ENCODE data around the gene USP9X.
A peak's percentile ranks its signal among the peaks of the same experiment; 100 is the strongest.
"Not testable (repeated sequence)": the region's sequence is repeated elsewhere in the genome, so short reads cannot be mapped to it uniquely, and the experiment has no call there.

Gene USP9X

DNA sequence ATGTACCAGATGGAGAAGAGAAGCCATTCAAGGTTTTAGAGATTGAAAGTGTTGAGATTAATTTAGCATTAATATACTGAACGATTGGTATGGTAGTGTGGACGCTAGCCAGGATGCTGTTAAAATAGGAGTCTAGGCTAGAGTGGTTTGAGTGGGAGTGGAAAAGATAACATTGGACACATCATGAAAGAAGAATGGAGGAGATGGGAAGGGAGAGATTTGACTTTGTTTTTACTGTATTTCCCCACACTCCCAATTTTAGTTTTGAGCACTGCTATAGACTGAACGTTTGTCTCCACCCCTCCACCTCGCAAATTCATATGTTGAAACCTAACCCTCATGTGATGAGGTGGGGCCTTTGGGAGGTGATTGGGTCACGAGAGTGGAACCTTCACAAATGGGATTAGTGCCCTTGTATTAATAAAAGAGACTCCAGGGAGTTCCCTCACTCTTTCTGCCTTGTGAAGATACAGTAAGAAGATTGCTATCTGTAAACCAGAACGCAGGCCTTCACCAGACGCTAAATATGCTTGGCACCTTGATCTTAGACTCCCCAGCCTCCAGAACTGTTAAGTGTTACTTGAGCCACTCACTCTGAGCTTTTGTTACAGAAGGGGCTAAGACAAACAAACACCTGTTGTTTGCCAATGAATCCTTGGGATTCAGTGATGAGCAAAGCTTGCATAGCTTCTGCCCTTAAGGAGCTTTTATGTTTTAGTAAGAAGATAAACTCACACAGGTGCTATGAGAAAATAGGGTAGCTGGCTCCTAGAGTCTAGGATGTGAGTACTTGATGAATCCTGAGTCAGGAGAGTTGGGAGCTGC is 25.8 kb downstream of the USP9X start:
- TF ChIP-seq ZFX (IDR thresholded peaks at IDR 0.05) = no peak
- TF ChIP-seq, protein P1, sequence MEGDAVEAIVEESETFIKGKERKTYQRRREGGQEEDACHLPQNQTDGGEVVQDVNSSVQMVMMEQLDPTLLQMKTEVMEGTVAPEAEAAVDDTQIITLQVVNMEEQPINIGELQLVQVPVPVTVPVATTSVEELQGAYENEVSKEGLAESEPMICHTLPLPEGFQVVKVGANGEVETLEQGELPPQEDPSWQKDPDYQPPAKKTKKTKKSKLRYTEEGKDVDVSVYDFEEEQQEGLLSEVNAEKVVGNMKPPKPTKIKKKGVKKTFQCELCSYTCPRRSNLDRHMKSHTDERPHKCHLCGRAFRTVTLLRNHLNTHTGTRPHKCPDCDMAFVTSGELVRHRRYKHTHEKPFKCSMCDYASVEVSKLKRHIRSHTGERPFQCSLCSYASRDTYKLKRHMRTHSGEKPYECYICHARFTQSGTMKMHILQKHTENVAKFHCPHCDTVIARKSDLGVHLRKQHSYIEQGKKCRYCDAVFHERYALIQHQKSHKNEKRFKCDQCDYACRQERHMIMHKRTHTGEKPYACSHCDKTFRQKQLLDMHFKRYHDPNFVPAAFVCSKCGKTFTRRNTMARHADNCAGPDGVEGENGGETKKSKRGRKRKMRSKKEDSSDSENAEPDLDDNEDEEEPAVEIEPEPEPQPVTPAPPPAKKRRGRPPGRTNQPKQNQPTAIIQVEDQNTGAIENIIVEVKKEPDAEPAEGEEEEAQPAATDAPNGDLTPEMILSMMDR (conservative IDR thresholded peaks at IDR 0.05) = no peak
- no peak overlapping the region for H3K27ac ChIP-seq

DNA sequence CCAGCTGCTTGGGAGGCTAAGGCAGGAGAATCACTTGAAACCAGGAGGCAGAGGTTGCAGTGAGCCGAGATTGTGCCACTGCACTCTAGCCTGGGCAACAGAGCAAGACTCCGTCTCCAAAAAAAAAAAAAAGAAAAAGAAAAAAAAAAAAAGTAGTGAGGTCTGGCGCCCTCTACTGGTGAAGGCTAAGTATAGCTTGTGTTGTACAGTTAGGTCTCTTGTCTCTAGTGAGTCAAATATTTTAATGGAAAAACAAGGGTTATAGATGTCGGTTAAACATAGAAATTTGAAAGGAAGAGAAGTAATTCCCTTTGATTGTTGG is 29.8 kb downstream of the USP9X start:
- TF ChIP-seq, protein P1 (conservative IDR thresholded peaks at IDR 0.05) = peak; percentile 80
- not testable (repeated sequence) for H3K27ac ChIP-seq

DNA sequence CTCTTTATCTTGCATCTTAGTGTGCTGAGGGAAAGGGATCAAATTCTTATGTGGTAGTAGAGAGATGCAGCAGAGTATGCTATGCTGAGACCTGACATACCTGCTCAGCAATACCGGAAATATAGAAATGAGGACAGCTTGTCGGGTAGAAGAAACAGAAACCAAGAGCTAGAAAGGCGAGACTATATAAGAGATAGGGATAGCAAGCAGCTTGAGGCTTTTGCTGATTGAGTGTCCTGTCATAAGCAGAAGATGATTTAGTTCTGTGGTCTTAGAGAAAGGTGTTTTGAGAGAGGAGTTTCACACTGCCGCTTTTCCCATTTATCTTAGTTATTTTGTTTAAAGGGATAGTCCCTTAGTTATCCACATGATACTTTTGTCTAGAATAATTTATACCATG is 31.7 kb downstream of the USP9X start:
- TF ChIP-seq, protein P1 (conservative IDR thresholded peaks at IDR 0.05) = no peak
- no peak overlapping the region for H3K27ac ChIP-seq

DNA sequence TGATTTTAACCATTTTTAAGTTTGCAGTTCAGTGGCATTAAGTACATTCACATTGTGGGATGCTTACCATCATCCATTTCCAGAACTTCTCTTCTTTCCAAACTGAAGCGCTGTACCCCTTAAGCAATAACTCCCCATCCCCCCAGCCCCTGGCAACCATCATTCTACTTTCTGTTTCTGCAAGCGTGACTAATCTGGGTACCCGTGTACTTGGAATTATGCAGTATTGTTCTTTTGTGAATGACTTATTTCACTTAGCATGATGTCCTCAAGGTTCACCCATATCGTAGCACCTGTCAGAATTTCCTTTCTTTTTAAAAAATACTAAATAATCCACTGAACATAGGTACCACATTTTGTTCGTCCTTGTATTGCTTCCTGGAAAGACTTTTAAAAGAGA is 32.9 kb downstream of the USP9X start:
- H3K27ac ChIP-seq = no peak overlapping the region
- TF ChIP-seq, protein P1 (conservative IDR thresholded peaks at IDR 0.05) = no peak
- TF ChIP-seq ZFX (IDR thresholded peaks at IDR 0.05) = no peak

DNA sequence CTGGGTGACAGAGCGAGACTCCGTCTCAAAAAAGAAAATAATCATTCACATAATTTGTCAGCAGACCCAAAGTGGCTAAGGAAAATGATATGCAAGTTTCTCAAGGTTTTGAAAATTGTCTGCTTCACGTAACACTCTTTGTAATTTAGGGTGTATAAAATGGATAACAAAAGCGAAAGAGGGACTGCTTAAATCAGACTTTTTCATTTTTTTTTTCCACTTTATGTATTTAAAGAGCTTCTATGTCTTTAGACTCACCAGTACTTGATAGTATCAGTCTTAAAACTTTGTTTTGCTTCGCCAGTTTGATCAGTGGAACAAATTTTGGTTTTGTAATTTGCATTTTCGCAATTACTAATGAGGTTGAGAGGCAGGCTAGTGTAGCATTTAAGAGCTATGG is 34.6 kb downstream of the USP9X start:
- TF ChIP-seq, protein P1 (conservative IDR thresholded peaks at IDR 0.05) = no peak
- TF ChIP-seq ZFX (IDR thresholded peaks at IDR 0.05) = no peak

DNA sequence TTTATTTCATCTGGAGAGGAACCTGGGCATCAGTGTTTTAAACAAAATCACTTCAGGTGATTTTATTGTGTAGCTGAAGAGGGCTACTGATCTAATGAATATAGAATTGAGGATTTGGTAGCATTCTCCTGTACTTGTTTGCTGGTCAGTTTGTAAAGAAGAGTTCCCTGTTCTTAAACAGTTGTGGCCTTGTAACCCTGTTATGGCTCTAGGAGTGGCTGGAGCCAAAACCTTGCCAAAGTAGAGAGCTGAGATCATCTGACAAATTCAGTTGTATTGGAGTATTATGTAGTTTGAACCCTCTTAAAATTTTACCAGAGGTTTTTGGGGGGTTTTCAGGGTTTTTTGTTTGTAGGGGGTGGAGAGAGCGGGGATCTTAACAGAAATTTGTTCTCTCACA is 36.5 kb downstream of the USP9X start:
- no peak overlapping the region for H3K27ac ChIP-seq
- no peak for TF ChIP-seq ZFX (IDR thresholded peaks at IDR 0.05)
- TF ChIP-seq, protein P1 (conservative IDR thresholded peaks at IDR 0.05) = no peak

More for the DNA sequence above, 34.6 kb downstream of the USP9X start:
- no peak overlapping the region for H3K27ac ChIP-seq

GRCh38 chrX:41122664-41123257 is 37.5 kb downstream of the USP9X start:
- no peak overlapping the region for H3K27ac ChIP-seq
- TF ChIP-seq, protein P1 (conservative IDR thresholded peaks at IDR 0.05) = no peak
- no peak for TF ChIP-seq ZFX (IDR thresholded peaks at IDR 0.05)
